DMS153 (cell line): Measurements from ENCODE around the gene CELA1.

Source experiments
- DNase-seq: peaks from one replicate; lab custom pipeline; 2025; lab: John Stamatoyannopoulos, UW

The CELA1 gene

DNA sequence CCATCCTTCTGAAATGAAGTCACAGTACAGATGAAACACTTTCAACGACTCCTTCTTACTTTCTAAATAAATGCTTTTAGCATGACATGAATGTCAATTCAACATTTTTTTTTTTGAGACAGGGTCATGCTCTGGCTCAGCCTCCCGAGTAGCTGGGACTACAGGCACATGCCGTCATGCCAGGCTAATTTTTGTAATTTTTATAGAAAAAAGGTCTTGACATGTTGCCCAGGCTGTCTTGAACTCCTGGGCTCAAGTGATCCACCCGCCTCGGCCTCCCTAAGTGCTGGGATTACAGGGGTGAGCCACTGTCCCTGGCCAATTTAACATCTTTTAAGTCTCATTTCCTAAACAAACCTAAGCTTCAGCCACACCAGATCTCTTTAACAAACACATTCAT is 28.4 kb upstream of the CELA1 start:
- no peak for DNase-seq

DNA sequence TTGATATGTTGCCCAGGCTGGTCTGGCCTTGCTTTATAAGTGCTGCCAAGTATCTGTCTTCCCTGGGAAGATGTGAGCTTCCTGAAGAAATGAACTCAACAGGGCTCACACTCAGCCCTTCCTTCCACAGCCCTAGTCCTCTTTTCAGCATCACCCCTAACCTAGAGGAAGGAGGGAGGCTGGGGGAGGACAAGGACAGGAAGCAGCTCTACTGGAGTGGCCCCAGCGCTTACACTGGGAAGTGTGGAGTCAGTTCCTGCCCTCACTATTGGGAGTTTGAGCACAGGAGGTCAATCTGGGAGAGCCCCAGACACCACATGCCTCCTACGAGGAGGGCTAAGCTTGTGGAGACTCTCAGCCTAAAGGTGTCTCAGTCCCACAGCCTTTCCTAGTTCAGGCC is 27.9 kb upstream of the CELA1 start:
- DNase-seq = no peak

DNA sequence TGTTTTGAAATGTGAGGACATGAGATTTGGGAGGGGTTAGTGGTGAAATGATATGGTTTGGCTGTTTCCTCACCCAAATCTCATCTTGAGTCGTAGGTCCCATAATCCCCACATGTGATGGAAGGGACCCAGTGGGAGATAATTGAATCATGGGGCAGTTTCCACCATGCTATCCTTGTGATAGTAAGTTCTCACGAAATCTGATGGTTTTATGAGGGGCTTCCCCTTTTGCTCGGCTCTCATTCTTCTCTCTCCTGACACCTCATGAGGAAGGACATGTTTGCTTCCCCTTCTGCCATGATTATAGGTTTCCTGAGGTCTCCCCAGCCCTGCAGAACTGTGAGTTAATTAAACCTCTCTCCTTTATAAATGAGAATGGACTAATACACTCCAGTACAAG is 26.7 kb upstream of the CELA1 start:
- no peak for DNase-seq

- no peak for DNase-seq
Observed at GRCh38 chr12:51372021-51372420, 25.5 kb upstream of the CELA1 start.

- no peak for DNase-seq
Observed at GRCh38 chr12:51371295-51371953, 24.9 kb upstream of the CELA1 start.

GRCh38 chr12:51370667-51371066 is 24.2 kb upstream of the CELA1 start:
- DNase-seq = no peak

GRCh38 chr12:51369581-51369980 is 23.1 kb upstream of the CELA1 start:
- DNase-seq = no peak

GRCh38 chr12:51368640-51369517 is 22.4 kb upstream of the CELA1 start:
- peak; percentile 54 for DNase-seq

DNA sequence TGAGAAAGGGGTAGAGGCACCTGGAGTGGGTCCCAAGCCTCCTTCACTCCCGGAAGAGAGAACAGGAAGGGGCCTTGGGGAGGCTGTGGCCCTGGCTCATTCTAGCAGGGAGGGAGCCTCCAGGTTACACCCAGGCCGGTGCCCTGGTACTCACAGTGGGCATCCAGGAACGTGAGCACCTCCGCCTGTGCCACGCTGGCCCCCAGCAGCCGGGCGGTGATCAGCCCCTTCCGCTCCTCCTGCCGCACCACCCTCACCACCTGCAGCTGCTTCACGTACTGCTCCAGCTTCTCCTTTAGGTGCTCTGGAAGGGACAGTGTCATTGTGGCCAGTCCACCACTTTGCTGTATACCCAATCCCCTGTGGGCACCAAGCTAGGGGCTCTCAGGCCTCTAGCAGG is 18.8 kb upstream of the CELA1 start:
- no peak for DNase-seq

DNA sequence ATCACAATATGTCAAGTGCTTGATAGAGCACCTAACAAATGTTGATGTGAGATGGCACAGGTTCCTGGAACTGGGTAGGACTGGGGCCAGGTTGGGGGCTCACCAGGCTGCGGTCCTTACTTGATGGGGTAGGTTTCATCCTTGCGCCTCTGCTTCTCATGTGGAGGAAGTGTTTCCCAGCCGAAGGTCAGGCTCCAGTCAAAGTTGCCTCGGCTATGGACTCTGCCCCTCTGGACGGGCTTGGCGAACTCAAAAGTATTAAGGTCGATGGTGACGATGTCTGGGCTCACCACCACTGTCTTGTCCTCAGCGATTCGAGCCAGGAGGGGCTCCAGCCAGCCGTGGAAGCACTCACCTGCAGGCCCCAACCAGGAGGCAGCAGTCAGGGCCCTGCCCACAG is 17.5 kb upstream of the CELA1 start:
- no peak for DNase-seq

DNA sequence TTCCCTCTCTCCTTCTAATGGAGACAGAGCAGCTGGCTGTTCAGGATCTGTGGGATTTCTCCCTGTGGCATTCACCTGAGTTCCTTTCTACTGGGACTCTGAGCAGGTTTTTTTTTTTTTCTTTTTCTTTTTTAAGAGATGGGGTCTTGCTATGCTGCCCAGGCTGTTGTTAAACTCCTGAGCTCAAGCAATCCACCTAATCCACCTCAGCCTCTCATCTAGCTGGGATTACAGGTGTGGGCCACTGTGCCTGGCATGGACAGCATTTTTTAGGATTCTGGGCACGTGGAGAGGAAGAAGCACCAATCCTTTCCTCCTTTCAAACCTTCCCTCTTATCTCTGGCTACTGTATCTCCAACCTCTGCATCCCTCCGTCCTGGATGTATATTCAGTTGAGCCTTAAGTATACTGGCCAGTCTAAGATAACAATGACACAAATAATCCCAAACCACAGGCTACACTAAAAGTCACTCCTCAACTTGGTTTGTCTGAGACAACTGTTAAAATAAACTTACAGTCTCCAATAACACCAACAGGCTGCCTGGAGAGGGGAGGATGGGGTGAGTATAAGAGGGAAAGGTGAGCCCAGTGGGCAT is 16.4 kb upstream of the CELA1 start:
- DNase-seq = no peak

DNA sequence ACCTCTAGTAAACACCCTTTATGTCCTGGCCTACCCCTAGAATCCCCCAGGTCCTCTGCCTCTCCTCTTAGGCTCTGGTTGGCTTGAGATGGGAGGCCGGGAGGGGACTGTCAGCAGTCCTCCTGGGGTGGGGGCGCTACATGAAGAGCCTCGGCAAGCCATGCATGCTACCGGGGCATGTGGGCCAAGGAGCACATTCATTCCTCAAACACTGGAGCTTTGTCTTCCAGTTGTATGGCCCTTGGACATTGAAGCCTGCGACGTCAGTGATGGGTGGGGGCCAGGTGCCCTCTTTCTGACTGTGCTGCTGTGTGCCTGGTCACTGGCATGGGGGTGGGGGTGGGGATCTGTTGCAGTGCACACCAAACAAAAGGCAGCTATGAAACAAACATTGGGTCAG is 15.8 kb upstream of the CELA1 start:
- DNase-seq = no peak

- DNase-seq = no peak
Observed at GRCh38 chr12:51361161-51362016, 14.9 kb upstream of the CELA1 start.

- no peak for DNase-seq
Observed at GRCh38 chr12:51360315-51360714, 13.8 kb upstream of the CELA1 start.

- no peak for DNase-seq
Observed at GRCh38 chr12:51359851-51360250, 13.4 kb upstream of the CELA1 start.

GRCh38 chr12:51358496-51358895 is 12.0 kb upstream of the CELA1 start:
- no peak for DNase-seq

DNA sequence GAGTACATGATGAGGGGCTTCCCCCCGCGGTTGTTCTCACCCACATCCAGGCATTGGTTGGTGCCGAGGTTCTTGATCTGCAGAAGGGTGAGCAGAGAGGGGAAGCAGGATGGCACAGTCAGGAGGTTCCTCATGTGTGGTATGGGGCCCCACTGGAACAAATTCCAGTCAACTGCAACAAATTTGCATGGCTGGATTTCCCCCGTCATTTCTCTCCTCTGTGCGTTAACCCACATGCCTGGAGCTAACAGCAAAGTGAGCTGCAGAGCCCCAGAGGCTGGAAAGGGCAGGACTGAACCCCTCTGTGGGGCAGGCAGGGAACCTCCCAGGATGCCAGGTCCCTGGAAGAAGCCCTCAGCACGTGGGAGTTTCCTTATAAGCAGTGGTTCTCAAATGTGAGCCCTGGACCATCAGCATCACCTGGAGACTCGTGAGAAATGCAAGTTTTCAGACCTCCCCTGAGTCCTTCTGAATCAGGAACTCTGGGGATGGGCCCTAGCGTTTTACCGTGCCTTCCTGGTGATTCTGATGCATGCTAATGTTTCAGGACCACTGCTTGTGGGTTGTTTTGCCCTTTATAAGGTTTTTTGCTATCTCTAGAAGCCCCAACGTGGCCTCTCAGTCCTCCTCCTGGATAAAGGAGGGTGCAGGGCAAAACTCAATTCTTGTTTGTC is 11.0 kb upstream of the CELA1 start:
- no peak for DNase-seq

DNA sequence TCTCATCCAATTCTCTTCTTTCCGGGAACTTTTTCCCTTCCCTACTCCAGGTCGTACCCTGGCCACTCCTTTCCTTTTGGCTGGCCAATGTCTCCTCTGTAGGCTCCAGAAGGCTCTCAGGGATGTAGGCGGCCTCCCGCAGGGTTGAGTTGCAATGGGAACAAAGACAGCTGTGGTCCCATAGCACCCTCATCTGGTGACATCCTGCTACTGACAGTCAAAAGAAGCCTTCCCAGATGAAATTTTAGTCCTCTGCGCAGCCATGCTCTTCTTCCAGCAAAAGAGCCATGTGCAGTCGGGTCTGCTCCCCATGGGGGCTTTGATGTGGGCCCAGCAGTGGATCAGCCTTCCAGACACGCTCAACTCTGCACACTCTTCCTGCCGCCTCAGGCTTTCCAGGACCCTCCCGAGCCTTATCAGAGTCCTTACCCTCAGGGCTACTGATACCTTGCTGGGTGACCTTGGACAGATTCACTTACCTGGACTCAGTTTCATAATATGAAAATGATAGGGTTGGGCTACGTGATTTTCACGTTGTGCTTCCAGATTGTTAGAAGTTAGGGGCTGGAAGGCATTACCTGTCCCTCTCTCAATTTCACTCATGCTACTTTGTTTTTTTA is 5.5 kb upstream of the CELA1 start:
- peak; percentile 11 for DNase-seq

DNA sequence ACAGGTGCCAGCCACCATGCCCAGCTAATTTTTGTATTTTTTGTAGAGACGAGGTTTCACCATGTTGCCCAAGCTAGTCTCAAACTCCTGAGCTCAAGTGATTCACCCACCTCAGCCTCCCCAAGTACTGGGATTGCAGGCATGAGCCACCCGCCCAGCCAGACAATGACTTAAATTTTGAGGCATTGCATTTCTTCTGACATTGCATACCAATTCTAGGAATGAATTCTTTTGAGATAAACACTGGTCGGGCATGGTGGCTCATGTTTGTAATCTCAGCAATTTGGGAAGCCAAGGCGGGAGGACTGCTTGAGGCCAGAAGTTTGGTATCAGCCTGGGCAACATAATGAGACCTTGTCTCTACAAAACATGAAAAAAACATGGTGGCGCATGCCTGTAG is 2.5 kb upstream of the CELA1 start:
- DNase-seq = no peak

GRCh38 chr12:51348116-51348515 is 1.6 kb upstream of the CELA1 start:
- DNase-seq = no peak

DNA sequence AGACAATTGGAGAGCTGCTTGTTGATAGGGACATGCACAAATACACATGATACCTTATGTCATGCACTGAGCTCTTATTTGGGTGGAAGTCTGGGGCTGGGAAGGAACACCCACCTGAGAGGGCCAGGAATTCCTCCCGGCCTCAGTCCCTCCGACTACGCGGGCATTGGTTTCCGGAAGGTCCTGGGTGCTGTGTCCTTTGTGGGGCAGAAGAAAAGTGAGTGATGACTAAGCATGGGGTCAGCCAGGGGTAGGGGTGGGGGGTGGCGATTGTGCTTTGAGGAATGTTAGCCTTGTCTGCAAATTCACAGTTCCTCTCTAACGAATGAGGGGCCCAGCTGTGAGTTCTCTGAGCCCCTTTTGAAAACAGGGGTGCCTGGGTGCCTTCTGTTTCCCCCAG is 798 bp downstream of the CELA1 start:
- DNase-seq = no peak
